Subcutaneous adipose tissue (tissue), 4 donors: ENCODE measurements around the gene CYP4F22. TPM values are rescaled to one million over a fixed set of nuclear protein-coding genes. Genes with fewer than 3 reads are reported as not detected.

ENCODE experiments used
- total RNA-seq, 4 donors: library from RNA; depleted of rRNA; stranded (reverse); fragments of >200 nt; gene quantifications; one replicate each; pipeline ENCODE4 v1.1.0, GENCODE V29; 2016
- TF ChIP-seq, protein P1 (sequence below): fragments of 450-650 bp; IDR thresholded peaks from one replicate; pipeline ENCODE4 v1.5.1; 2016; ENCODE audit warnings: low read depth, mild to moderate bottlenecking, control low read depth, antibody characterized with exemption, moderate library complexity

Gene CYP4F22
- total RNA-seq, 4 donors from 2014 or later, result 0.33 to 5.9 (median 1.2) TPM

GRCh38 chr19:15501596-15501995, 6.7 kb upstream of the CYP4F22 start:
- TF ChIP-seq, protein P1, sequence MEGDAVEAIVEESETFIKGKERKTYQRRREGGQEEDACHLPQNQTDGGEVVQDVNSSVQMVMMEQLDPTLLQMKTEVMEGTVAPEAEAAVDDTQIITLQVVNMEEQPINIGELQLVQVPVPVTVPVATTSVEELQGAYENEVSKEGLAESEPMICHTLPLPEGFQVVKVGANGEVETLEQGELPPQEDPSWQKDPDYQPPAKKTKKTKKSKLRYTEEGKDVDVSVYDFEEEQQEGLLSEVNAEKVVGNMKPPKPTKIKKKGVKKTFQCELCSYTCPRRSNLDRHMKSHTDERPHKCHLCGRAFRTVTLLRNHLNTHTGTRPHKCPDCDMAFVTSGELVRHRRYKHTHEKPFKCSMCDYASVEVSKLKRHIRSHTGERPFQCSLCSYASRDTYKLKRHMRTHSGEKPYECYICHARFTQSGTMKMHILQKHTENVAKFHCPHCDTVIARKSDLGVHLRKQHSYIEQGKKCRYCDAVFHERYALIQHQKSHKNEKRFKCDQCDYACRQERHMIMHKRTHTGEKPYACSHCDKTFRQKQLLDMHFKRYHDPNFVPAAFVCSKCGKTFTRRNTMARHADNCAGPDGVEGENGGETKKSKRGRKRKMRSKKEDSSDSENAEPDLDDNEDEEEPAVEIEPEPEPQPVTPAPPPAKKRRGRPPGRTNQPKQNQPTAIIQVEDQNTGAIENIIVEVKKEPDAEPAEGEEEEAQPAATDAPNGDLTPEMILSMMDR, result no peak

DNA sequence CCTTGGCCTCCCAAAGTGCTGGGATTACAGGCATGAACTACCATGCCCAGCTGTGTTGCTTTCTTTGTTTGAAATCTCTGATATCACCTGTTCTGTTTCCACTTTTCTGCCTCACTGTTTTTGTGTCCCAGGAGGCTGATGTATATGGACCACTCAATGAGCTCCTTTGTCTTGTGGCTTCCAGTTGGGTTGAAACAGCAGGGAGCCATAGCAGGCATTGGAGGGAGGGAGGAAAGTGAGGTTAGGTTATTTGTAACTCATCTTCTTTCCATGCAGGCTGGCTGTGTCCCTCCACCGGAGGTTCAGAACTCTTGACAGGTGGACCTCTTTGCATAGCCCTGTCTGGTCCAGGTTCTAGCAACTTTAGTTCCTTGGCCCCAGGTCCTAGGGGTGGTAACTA, 6.1 kb upstream of the CYP4F22 start:
- TF ChIP-seq, protein P1, result no peak

DNA sequence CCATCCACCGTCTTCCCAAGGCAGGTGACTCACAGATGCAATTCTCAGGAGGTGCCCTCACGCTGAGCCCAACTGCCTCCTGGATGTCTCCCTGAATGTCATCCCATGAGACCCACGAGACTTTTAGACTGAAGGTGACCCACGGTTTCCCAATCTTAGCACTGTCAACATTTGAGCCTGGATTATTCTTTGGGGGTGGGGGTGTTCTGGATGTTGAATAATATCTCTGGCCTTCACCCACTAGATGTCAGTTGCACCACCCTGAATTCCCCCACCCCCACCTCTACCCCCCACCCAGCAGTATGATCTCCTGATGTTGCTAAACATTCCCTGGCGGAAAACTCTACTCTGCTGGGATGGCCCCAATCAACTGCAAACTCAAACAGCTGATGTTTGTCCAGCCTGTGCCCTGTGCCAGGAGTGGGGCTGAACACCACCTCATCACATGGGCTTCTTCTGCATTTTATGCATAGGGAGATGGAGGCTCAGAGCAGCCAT, 2.2 kb upstream of the CYP4F22 start:
- TF ChIP-seq, protein P1, result no peak

GRCh38 chr19:15507068-15508034, 974 bp upstream of the CYP4F22 start:
- TF ChIP-seq, protein P1, result no peak

DNA sequence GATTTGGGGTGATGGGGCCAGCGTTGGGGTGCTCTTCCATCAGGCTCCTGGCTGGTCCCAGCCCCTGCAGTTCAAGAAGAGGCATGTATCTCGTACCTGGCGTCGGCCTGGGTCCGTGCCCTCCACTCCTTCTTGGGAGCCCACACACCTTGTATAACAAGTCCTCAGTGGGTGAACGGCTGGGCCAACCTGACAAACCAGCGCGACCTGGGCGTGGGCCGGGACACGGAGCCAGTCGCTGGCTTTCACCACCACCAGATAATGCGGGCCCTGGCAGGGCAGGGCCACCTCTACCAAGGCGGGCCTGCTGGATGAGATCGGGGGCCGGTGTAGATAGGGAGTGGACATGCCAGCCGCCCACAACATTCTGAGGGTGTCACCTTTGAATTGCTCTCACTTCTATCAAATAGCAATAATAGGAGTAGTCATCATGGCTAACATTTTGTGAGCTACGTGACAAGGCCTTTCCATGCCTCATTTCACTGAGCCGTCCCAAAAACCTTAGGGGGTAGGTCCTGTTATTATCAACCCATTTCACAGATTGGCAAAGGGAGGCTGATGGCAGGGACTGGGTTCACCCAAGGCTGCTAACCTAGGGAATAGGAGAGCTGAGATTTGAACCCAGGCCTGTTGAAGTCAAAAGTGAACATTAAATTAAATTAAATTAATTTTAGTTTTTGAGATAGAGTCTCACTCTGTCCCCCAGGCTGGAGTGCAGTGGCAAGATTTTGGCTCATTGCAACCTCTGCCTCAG, 3.5 kb downstream of the CYP4F22 start:
- TF ChIP-seq, protein P1, result no peak

DNA sequence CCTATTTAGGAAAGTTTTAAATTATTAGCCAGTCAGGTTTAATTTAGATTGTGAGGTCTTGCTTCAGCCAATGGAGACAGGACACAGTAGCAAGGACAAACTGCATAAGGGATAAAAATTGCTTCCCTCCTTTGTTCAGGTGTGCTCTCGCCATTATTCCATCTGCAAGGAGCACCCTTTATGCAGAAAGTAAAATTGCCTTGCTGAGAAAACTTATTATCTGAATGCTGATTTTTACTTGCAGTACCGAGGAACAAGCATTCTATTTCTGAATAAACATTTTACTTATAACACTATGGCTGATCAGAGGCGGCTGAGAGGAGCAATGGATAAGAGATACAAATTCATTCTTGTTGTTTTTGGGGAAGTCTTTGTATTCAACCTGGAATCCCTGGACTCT, 8.0 kb downstream of the CYP4F22 start:
- TF ChIP-seq, protein P1, result no peak

- TF ChIP-seq, protein P1, result no peak
Observed at GRCh38 chr19:15517778-15518177, 9.5 kb downstream of the CYP4F22 start.
